Measurements from ENCODE around the gene CCN6.

- TF ChIP-seq RAD21 (IDR thresholded peaks at IDR 0.05) (no peak), SP1 (IDR thresholded peaks at IDR 0.05) (no peak), ZBTB33 (IDR thresholded peaks at IDR 0.05) (no peak), EGR1 (IDR thresholded peaks at IDR 0.05; ENCODE audit: low read depth in 2 of 2) (no peak), CTCF (IDR thresholded peaks at IDR 0.05; ENCODE audit: low read depth, low read length, missing input control) (no peak), MAX (IDR thresholded peaks at IDR 0.05) (no peak), YY1 (IDR thresholded peaks at IDR 0.05) (no peak), REST (IDR thresholded peaks at IDR 0.05) (no peak), NR2F2 (IDR thresholded peaks at IDR 0.05) (no peak), HNF4A (conservative IDR thresholded peaks at IDR 0.05) (no peak), TAF1 (conservative IDR thresholded peaks at IDR 0.05) (no peak), GABPA (IDR thresholded peaks at IDR 0.05 in 1 of 2, conservative IDR thresholded peaks at IDR 0.05 in 1 of 2) (no peak), JUND (IDR thresholded peaks at IDR 0.05) (no peak), ATF3 (IDR thresholded peaks at IDR 0.05) (no peak)
These were observed 9.1 kb downstream of the CCN6 start for GRCh38 chr6:112062966-112063365.

All from liver (tissue), 3 donors.